CD4-positive, alpha-beta T cell (primary cell): ENCODE results near the gene AIFM3. TPM values are rescaled to one million over a fixed set of nuclear protein-coding genes. Genes with fewer than 3 reads are reported as not detected.

Experiments used
- ATAC-seq: fragments of 200-7000 bp; cut with Tn5 transposase; one replicate; pipeline ENCODE4 v1.10.0; 2022; ENCODE audit warnings: mild to moderate bottlenecking; ENCODE audit not compliant: poor library complexity
- CTCF ChIA-PET: fragments of 350-600 bp; sonication (Branson Sonifier 250); formaldehyde crosslinking; loops from one replicate; lab custom pipeline; 2021; ENCODE audit warnings: antibody characterized with exemption, inconsistent platforms; lab: Charles Lee
- POLR2A ChIA-PET: fragments of 350-600 bp; sonication (Branson Sonifier 250); formaldehyde crosslinking; loops from one replicate; lab custom pipeline; 2021; ENCODE audit warnings: antibody characterized with exemption, inconsistent platforms; lab: Charles Lee
- DNase-seq, 14 experiments: peaks; one replicate each; pipeline ENCODE4 v3.0.0-alpha.2; 2013 to 2020; ENCODE audit warnings: mixed read lengths in 2 of 14
- H3K27ac ChIP-seq, 2 donors: one replicate each; pipeline versions ENCODE4 v1.5.1 to v1.7.0; 2013; ENCODE audit warnings: low read length in 2 of 2, low read depth in 1 of 2, mild to moderate bottlenecking in 1 of 2
- H3K27me3 ChIP-seq, 2 experiments: 1 replicate in 1 of 2; 2 replicates in 1 of 2; pipeline versions ENCODE4 v1.6.1 to v1.7.0; 2013; ENCODE audit warnings: low read length in 2 of 2, control low read depth in 1 of 2, mild to moderate bottlenecking in 1 of 2, moderate library complexity in 1 of 2; ENCODE audit not compliant: insufficient read depth in 2 of 2, control insufficient read depth in 1 of 2
- H3K36me3 ChIP-seq: one replicate; pipeline ENCODE4 v1.6.1; 2013; ENCODE audit warnings: low read length, control low read depth; ENCODE audit not compliant: insufficient read depth
- H3K4me1 ChIP-seq: one replicate; pipeline ENCODE4 v1.6.1; 2013; ENCODE audit warnings: low read length, control low read depth; ENCODE audit not compliant: insufficient read depth
- H3K4me3 ChIP-seq: one replicate; pipeline ENCODE4 v1.5.1; 2013; ENCODE audit warnings: mild to moderate bottlenecking, low read length, moderate library complexity
- H3K9me3 ChIP-seq, 2 experiments: 1 replicate in 1 of 2; 2 replicates in 1 of 2; pipeline versions ENCODE4 v1.6.1 to v1.7.0; 2013; ENCODE audit warnings: low read length in 2 of 2, mild to moderate bottlenecking in 2 of 2, control low read depth in 1 of 2, moderate library complexity in 1 of 2; ENCODE audit not compliant: control insufficient read depth in 1 of 2, insufficient read depth in 1 of 2
- H3K27ac Mint-ChIP-seq: one replicate; pipeline ENCODE4 v1.8.0; 2020; ENCODE audit warnings: mixed read lengths
- H3K27me3 Mint-ChIP-seq: one replicate; pipeline ENCODE4 v1.8.0; 2021; ENCODE audit warnings: mixed read lengths
- H3K36me3 Mint-ChIP-seq: one replicate; pipeline ENCODE4 v1.8.0; 2021; ENCODE audit warnings: low read depth, mixed read lengths
- H3K4me1 Mint-ChIP-seq: one replicate; pipeline ENCODE4 v1.8.0; 2021; ENCODE audit warnings: low read depth, mixed read lengths
- H3K4me3 Mint-ChIP-seq: one replicate; pipeline ENCODE4 v1.8.0; 2020; ENCODE audit warnings: mild to moderate bottlenecking, mixed read lengths
- H3K9me3 Mint-ChIP-seq: one replicate; pipeline ENCODE4 v1.8.0; 2020; ENCODE audit warnings: mixed read lengths
- intact Hi-C, 2 experiments: fragments of 100-400 bp; cut with DNase I in 1 of 2; cut with micrococcal nuclease in 1 of 2; formaldehyde crosslinking; loops; one replicate each; pipeline versions ENCODE4 v1.15.1 to v1.9.0; 2023 to 2025; cut with DNase I, micrococcal nuclease
- total RNA-seq, 174 experiments: library from RNA in 2 of 174; stranded (reverse) in 2 of 174; gene quantifications; one replicate each; pipeline ENCODE4 v1.2.3 and lab custom pipeline; 2021 to 2026
- TF ChIP-seq, protein P1 (sequence below): fragments of 200-600 bp; IDR thresholded peaks from one replicate; pipeline ENCODE4 v1.8.0; 2022; ENCODE audit warnings: antibody characterized with exemption, mild to moderate bottlenecking

AIFM3 gene
- total RNA-seq, 2 experiments from 2014 or later, result 0.34 to 0.41 TPM

DNA sequence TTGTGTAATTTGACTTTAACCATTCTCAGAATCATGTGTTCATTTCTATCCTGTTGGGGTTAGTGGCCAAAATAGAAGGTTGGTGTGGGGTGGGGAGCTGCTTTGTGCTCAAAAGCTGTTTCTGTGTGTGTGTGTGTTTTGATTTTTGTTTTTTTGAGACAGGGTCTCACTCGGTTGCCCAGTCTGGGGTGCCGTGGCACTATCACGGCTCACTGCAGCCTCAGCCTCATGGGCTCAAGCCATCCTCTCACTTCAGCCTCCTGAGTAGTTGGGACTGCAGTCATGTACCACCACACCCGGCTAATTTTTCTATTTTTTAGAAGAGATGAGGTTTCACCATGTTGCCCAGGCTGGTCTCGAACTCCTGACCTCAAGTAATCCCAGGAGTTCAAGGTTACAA is 18.1 kb upstream of the AIFM3 start:
- Histone ChIP-seq H3K36me3 (peaks cover 53% of the 10 kb centered on the region), H3K27ac (no peak overlapping the region), H3K27me3 (no peaks in the 10 kb centered on the region), H3K9me3 (no peaks in the 10 kb centered on the region), H3K4me1 (peaks cover 37% of the 10 kb centered on the region), H3K4me3 (no peak overlapping the region)
- POLR2A ChIA-PET, result no interaction called here
- Mint-ChIP-seq H3K4me1 (peaks cover 44% of the 10 kb centered on the region), H3K27me3 (no peaks in the 10 kb centered on the region), H3K27ac (no peak overlapping the region), H3K4me3 (no peak overlapping the region), H3K36me3 (peaks cover 81% of the 10 kb centered on the region), H3K9me3 (no peaks in the 10 kb centered on the region)
- intact Hi-C loops, result no loop called here
- no peak for DNase-seq
- CTCF ChIA-PET, result no interaction called here
- no peak for ATAC-seq
- TF ChIP-seq, protein P1, sequence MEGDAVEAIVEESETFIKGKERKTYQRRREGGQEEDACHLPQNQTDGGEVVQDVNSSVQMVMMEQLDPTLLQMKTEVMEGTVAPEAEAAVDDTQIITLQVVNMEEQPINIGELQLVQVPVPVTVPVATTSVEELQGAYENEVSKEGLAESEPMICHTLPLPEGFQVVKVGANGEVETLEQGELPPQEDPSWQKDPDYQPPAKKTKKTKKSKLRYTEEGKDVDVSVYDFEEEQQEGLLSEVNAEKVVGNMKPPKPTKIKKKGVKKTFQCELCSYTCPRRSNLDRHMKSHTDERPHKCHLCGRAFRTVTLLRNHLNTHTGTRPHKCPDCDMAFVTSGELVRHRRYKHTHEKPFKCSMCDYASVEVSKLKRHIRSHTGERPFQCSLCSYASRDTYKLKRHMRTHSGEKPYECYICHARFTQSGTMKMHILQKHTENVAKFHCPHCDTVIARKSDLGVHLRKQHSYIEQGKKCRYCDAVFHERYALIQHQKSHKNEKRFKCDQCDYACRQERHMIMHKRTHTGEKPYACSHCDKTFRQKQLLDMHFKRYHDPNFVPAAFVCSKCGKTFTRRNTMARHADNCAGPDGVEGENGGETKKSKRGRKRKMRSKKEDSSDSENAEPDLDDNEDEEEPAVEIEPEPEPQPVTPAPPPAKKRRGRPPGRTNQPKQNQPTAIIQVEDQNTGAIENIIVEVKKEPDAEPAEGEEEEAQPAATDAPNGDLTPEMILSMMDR, result no peak

DNA sequence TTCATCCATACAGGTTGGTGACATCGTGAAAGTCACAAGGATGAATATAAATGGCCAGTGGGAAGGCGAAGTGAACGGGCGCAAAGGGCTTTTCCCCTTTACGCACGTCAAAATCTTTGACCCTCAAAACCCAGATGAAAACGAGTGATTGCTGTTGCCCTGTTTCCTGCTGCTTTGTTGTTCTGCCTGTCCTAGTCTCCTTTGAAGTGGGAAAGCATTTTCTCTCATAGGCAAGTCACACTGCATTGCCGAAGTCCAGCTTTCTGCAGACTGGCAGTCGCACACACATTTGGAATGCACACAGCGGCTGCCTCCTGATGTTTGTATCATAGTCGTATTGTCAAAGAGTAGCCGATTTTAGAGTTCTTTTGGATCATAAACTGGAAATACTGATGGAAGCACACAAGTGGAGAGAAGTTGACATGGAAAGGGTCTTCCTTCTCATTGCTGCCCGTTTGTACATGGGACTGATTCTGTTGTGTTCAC is 17.3 kb upstream of the AIFM3 start:
- Mint-ChIP-seq H3K4me1 (peaks cover 42% of the 10 kb centered on the region), H3K27me3 (no peaks in the 10 kb centered on the region), H3K9me3 (no peaks in the 10 kb centered on the region), H3K36me3 (peaks cover 84% of the 10 kb centered on the region), H3K4me3 (no peak overlapping the region), H3K27ac (peak overlapping the region; percentile 49)
- TF ChIP-seq, protein P1, result no peak
- Histone ChIP-seq H3K4me1 (peaks cover 34% of the 10 kb centered on the region), H3K36me3 (peaks cover 56% of the 10 kb centered on the region), H3K27me3 (no peaks in the 10 kb centered on the region), H3K9me3 (no peaks in the 10 kb centered on the region), H3K27ac (no peak overlapping the region), H3K4me3 (no peak overlapping the region)
- ATAC-seq (no peak), DNase-seq (no peak)
- POLR2A ChIA-PET, result interaction anchor here (0.6 kb wide), 1 partner anchor 486 kb away, joined by 3 read pairs; no protein-coding TSS in a partner anchor
- intact Hi-C loops, result no loop called here
- CTCF ChIA-PET, result no interaction called here

DNA sequence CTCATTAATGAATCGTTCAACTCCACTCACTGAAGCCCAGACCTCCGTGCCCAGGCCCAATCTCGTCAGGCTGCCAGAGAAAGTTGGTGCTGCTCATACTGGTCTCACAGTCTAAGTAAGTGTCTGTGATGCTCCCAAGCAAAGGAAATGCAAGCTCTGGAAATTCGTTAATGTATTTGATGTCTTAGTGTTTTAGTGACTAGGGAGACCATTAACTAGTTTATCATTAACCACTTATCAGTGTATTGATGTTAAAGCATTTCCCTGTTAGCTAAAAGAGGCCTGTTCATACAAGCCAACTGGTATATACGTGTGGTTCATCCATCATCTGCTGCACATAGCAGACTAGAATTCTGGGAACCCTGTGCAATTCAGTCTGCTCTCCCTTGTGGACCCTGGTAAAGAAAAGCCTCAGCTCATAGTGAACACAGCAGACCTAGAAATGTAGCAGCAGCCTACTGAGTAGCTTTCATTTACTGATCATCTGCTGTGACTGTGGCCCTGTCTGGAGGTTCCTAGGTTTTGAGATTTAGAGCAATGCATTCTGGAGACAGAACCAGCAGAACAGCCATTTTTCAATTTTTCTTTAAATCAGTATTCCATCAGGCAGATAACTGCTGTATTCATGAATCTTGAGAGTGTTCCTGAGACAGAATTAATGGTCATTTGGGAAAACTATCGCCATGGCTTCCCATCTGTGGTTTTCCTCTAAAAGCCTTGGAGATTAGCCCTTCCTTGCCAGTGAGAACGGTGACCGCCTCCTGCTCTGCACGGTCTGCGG is 15.7 kb upstream of the AIFM3 start:
- peaks cover 0 to 2% of the 10 kb centered on the region in 2 experiments for H3K27me3 ChIP-seq
- POLR2A ChIA-PET, result no interaction called here
- H3K4me3 ChIP-seq, result no peak overlapping the region
- DNase-seq, result no peak
- Mint-ChIP-seq H3K4me1 (peaks cover 31% of the 10 kb centered on the region), H3K9me3 (no peaks in the 10 kb centered on the region), H3K4me3 (no peak overlapping the region), H3K27ac (no peak overlapping the region), H3K27me3 (peaks cover 3% of the 10 kb centered on the region), H3K36me3 (peaks cover 68% of the 10 kb centered on the region)
- no peak for ATAC-seq
- intact Hi-C loops, result no loop called here
- H3K9me3 ChIP-seq, result no peaks in the 10 kb centered on the region
- H3K27ac ChIP-seq, result no peak overlapping the region
- CTCF ChIA-PET, result interaction anchor here (0.6 kb wide), 1 partner anchor 141 kb away, joined by 3 read pairs; no protein-coding TSS in a partner anchor
- TF ChIP-seq, protein P1, result no peak
- peaks cover 47% of the 10 kb centered on the region for H3K36me3 ChIP-seq
- peaks cover 24% of the 10 kb centered on the region for H3K4me1 ChIP-seq
